Parathyroid adenoma (tissue), 2 donors: ENCODE measurements around the gene KRT75.

Source experiments
- H2AFZ ChIP-seq: fragments of 300-600 bp; sonication (generic); one replicate; pipeline ENCODE4 v1.7.0; 2017; ENCODE audit warnings: antibody characterized with exemption, mild to moderate bottlenecking
- H3K27ac ChIP-seq: fragments of 300-600 bp; sonication (generic); one replicate; pipeline ENCODE4 v1.7.0; 2017
- H3K27me3 ChIP-seq: fragments of 300-600 bp; sonication (generic); one replicate; pipeline ENCODE4 v1.7.0; 2017; ENCODE audit warnings: low read length; ENCODE audit not compliant: control insufficient read depth, insufficient read depth
- H3K36me3 ChIP-seq: fragments of 300-600 bp; sonication (generic); one replicate; pipeline ENCODE4 v1.7.0; 2017; ENCODE audit warnings: low read length; ENCODE audit not compliant: control insufficient read depth, insufficient read depth
- H3K4me1 ChIP-seq: fragments of 300-600 bp; sonication (generic); one replicate; pipeline ENCODE4 v1.7.0; 2017; ENCODE audit warnings: control low read depth
- H3K4me2 ChIP-seq: fragments of 300-600 bp; sonication (generic); one replicate; pipeline ENCODE4 v1.7.0; 2017; ENCODE audit warnings: low read length
- H3K4me3 ChIP-seq: fragments of 300-600 bp; sonication (generic); one replicate; pipeline ENCODE4 v1.7.0; 2017; ENCODE audit warnings: low read depth, low read length
- H3K79me2 ChIP-seq: fragments of 300-600 bp; sonication (generic); one replicate; pipeline ENCODE4 v1.7.0; 2017; ENCODE audit warnings: control low read depth
- H3K9ac ChIP-seq: fragments of 300-600 bp; sonication (generic); one replicate; pipeline ENCODE4 v1.7.0; 2017; ENCODE audit warnings: mild to moderate bottlenecking
- H3K9me3 ChIP-seq: fragments of 300-600 bp; sonication (generic); one replicate; pipeline ENCODE4 v1.7.0; 2017; ENCODE audit warnings: low read length; ENCODE audit not compliant: control insufficient read depth
- CTCF ChIP-seq: fragments of 300-600 bp; sonication (generic); IDR thresholded peaks from one replicate; pipeline ENCODE4 v1.7.0; 2017; ENCODE audit warnings: antibody characterized with exemption, mild to moderate bottlenecking
- donor health status: primary hyperparathyroidism.

The KRT75 gene

DNA sequence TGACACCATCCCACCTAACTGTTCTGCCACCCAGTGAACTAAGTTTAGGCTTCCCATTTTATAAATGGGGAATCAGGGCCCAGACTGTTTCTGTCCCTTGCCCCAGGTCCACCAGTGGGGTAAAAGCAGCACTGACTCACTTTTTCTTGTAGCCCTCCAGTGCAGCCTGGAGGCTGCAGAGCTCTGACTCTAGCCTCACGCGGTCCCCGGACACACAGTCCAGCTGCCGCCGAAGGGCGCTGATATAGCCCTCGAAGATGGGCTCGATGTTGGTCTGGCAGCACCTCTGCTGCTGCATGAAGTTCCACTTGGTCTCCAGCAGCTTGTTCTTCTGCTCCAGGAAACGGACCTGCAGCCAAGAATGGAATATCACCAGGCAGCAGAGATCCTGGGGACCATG lies 30.6 kb downstream of the KRT75 start:
- TF ChIP-seq CTCF: no peak
- H3K9me3 ChIP-seq: no peaks in the 10 kb centered on the region
- H3K36me3 ChIP-seq: no peaks in the 10 kb centered on the region
- H3K79me2 ChIP-seq: no peaks in the 10 kb centered on the region
- no peak overlapping the region for H3K4me3 ChIP-seq
- H3K27me3 ChIP-seq: no peaks in the 10 kb centered on the region
- no peak overlapping the region for H3K4me2 ChIP-seq
- no peak overlapping the region for H3K9ac ChIP-seq
- H3K27ac ChIP-seq: no peak overlapping the region
- no peak overlapping the region for H2AFZ ChIP-seq
- H3K4me1 ChIP-seq: no peaks in the 10 kb centered on the region

DNA sequence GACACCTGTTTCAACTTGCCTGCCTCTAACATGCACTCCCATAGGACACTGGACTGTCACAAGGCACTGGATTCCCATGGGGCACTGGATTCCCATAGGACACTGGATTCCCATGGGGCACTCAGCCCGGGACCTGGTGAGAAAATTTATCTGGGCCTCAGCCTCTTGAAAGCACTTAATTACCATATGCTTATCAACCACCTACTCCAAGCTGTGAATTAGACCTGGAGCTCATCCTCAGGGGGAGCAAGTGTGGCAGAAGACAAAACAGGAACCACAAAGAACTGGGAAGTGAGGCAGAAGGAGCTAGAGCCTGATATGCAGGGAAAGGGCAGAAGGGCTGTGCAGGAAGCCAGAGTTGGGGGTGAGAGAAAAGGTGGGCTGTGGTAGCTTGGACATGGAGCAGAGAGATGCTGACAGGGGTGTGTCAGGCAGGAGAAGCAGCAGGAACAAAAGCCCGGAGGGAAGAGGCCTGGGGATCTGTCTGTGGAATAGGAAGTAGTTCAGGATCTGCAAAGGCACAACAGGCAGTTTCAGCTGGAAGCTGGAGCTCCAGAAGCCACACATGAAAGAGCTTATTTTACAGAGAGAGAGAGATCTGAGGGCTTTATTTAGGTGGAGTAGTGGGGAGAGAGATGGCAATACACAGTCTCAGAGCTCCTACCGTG lies 31.2 kb downstream of the KRT75 start:
- H2AFZ ChIP-seq: no peak overlapping the region
- no peak overlapping the region for H3K9ac ChIP-seq
- H3K27me3 ChIP-seq: no peaks in the 10 kb centered on the region
- H3K79me2 ChIP-seq: no peaks in the 10 kb centered on the region
- H3K4me3 ChIP-seq: no peak overlapping the region
- H3K9me3 ChIP-seq: no peaks in the 10 kb centered on the region
- H3K36me3 ChIP-seq: no peaks in the 10 kb centered on the region
- no peaks in the 10 kb centered on the region for H3K4me1 ChIP-seq
- no peak overlapping the region for H3K27ac ChIP-seq
- TF ChIP-seq CTCF: no peak
- H3K4me2 ChIP-seq: no peak overlapping the region

DNA sequence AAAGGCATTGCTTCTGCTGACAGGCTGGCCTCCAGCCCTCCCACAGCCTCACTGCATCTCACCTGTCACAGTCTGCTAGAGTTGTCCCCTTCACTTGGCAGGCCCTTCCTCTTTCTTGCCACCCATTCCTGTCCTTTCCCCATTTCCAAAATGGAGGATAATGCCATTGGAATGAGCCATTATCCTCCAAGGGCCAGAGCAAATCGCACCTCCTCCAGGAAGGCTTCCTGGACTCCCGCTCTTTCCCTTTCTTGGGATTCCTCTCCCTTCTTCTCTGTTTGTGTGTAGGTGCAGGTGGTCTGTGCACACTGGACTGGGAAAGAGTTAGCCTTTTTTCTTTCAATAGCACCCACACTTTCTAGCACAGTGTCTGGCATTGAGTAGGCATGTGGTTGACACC lies 31.8 kb downstream of the KRT75 start:
- no peak overlapping the region for H3K9ac ChIP-seq
- no peaks in the 10 kb centered on the region for H3K4me1 ChIP-seq
- H3K79me2 ChIP-seq: no peaks in the 10 kb centered on the region
- no peak overlapping the region for H3K4me3 ChIP-seq
- H3K27ac ChIP-seq: no peak overlapping the region
- no peaks in the 10 kb centered on the region for H3K9me3 ChIP-seq
- no peak for TF ChIP-seq CTCF
- H3K27me3 ChIP-seq: no peaks in the 10 kb centered on the region
- no peaks in the 10 kb centered on the region for H3K36me3 ChIP-seq
- H3K4me2 ChIP-seq: no peak overlapping the region
- no peak overlapping the region for H2AFZ ChIP-seq

DNA sequence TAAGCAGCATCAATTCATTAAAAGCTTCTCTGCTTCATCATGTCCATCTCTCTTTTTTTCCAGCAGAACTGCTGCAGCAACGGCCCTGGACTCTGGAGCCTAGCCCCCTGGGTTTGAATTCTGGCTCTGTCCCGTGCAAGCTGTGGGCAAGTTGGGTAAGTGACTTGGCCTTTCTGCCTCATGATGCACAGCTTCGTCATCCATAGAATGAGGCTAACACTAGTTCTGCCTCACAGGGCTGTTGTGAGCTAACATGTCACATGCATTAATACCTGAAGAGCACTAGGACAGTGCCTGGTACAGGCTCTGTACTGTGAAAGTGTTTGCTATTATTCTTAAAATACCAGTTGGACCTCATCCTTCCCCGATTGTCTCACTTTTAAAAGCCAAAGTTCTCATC lies 32.2 kb downstream of the KRT75 start:
- no peaks in the 10 kb centered on the region for H3K4me1 ChIP-seq
- H3K27ac ChIP-seq: no peak overlapping the region
- H3K79me2 ChIP-seq: no peaks in the 10 kb centered on the region
- no peak overlapping the region for H3K4me3 ChIP-seq
- no peaks in the 10 kb centered on the region for H3K27me3 ChIP-seq
- H2AFZ ChIP-seq: no peak overlapping the region
- no peak for TF ChIP-seq CTCF
- H3K9me3 ChIP-seq: no peaks in the 10 kb centered on the region
- H3K4me2 ChIP-seq: no peak overlapping the region
- H3K36me3 ChIP-seq: no peaks in the 10 kb centered on the region
- H3K9ac ChIP-seq: no peak overlapping the region

GRCh38 chr12:52401526-52401925 lies 32.6 kb downstream of the KRT75 start:
- Histone ChIP-seq H3K9me3 (no peaks in the 10 kb centered on the region), H3K27ac (no peak overlapping the region), H3K4me3 (no peak overlapping the region), H3K27me3 (no peaks in the 10 kb centered on the region), H3K79me2 (no peaks in the 10 kb centered on the region), H3K4me1 (no peaks in the 10 kb centered on the region), H3K9ac (no peak overlapping the region), H3K4me2 (no peak overlapping the region), H3K36me3 (no peaks in the 10 kb centered on the region), H2AFZ (no peak overlapping the region)
- no peak for TF ChIP-seq CTCF
